ENCODE results near the gene GIMAP1.

GIMAP1 gene

DNA sequence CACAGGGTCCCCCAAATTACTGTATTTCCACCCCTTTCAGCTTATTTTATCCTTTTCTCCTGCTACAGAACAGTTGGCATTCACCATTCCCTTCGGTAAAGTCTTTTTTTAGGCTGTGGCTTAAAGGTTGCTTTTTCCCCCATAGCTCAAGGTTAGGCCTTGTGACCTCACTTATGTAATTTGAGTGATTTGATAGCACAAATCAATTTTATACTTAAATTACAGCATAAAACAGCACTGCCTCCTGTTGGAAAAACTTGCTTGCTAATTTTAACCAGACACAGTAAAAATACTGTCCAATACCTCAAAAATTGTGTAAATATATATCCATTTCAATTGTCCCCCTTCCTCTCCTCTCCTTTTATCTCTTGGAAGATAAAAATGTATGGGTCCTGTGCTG, 7.1 kb downstream of the GIMAP1 start:
- no peak for DNase-seq

DNA sequence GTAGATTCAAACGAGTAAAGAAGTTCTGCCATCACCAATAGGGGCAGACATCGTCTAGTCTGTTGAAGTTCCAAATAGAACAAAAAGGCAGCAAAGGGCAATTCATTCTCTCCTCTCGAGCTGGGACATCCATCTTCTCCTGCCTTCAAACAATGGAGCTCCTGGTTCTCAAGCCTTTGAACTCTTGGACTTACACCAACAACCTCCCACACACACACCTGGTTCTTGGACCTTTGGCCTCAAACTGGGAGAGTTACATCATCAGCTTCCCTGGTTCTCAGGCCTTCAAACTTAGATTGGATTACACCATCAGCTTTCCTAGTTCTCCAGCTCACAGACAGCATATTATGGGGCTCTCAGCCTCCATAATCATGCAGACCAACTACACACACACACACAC, 11.0 kb downstream of the GIMAP1 start:
- no peak for DNase-seq

GRCh38 chr7:150728011-150728410, 11.6 kb downstream of the GIMAP1 start:
- DNase-seq, result no peak

- no peak for DNase-seq
Measured at GRCh38 chr7:150728609-150729008, 12.2 kb downstream of the GIMAP1 start.

- no peak for DNase-seq
Measured at GRCh38 chr7:150731916-150732315, 15.5 kb downstream of the GIMAP1 start.

DNA sequence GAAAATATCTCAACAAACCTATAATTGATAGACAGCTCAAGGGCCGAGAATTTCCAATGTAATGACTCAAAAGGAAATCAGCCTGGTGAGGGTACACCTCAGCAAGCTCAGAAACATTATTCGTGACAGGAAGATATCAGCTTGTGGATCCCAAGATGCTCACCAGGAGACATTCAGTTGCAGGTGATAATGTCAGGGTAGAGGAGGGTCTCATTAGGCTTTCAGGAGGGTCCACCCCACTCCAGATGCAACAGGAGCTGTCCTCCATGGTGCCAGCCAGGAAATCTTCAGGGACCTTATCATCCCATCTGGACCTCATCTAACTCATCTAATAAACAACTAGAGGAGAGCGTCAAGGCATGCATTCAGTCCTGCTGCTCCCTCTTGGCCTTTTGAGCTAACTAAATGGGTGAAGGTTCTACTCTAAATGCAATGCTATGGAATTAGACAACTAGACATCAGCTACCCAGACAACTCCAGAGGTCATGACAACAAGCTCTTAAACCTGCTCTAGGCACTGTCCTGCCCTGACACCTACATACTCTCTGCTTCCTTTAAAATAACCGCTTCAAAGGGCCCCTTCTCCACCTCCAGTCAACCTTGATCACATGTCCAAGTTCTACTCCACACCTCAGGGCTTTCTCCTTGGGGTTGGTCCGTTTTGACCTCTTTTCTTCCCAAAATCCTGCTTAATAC, 16.5 kb downstream of the GIMAP1 start:
- DNase-seq, result no peak

GRCh38 chr7:150733482-150734095, 17.2 kb downstream of the GIMAP1 start:
- no peak for DNase-seq

DNA sequence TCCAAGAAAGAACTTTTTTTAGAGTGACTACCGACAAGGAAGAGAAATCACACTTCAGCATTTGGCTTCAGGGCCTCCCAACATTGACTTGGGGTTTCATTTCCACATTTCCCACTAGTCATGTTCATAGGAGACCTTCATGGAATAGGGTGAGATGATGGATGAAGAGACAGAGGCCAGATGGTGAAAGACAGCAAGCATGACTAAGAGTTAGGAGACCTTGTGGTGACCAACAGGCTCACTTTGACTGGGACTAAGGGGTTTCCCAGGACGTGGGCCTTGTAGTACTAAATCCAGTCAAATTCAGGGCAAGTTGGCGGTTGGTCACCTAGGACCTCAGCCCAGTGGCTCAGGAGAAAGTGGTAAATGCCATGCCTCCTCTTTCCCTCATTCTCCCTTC, 17.8 kb downstream of the GIMAP1 start:
- DNase-seq, result no peak

- no peak for DNase-seq
Measured at GRCh38 chr7:150735596-150736358, 19.4 kb downstream of the GIMAP1 start.

- no peak for DNase-seq
Measured at GRCh38 chr7:150736864-150737263, 20.5 kb downstream of the GIMAP1 start.

DNA sequence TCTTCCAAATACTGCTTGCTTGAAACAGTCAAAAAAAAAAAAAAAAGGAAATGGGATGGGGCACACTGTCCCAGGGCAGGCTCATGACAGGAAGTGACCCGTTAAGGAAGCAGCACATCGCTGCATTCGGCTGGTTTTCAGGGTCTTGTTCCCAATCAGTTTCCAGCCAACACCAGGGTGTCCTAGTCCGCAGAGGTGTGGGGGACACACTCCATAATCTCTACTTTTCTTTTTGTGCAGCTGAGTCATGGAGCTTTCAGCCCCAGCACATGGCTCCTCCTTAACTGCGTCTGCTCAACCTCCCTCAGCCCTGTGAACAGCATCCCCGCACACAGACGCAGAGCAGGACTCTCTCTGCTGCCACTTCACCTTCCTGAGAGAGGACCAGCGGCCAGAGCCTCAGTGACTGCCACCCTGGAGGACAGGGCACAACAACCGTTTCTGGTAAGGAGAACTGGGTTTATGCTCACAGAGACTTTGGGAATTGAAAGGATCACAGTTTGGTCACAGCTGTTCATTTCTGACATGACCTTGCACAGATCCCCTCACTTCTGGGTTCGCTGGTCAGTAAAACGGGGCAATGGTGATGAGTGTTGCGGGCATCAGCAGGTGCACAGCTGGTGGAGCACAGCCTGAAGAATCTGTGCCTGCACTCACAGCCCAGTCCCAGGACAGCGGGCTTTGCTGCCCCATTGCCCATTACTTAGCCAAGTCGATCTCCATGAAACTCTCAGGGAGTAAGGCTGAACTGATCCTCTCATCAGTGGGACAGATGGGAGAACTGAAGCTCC, 21.0 kb downstream of the GIMAP1 start, which contains the start of gene GIMAP5:
Gene GIMAP5 (plus strand): TSS at position 154 of the 791 bp plus-strand sequence. CDS start 3,467 bp downstream, outside the sequence.
- no peak for DNase-seq

DNA sequence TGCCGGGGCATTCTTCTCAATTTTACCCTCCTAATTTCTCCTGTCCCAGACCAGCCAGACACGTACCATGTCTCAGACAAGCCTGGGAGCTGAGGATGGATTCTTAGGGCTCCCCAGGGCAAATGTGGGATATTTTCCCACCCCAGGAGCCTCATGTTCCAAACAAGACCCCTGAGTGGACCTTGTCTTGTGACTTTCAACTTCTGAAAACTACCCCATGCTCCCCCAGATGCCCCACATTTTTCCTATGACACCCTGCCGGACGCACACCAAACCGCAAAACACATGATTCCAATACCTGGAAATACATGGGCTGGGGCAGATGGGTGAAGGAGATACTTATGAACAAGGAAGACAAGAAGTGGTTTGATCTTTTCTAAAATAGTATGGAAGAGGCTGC, 21.7 kb downstream of the GIMAP1 start:
- DNase-seq, result no peak

GRCh38 chr7:150738591-150739001, 22.2 kb downstream of the GIMAP1 start:
- DNase-seq, result no peak

- DNase-seq, result no peak
Measured at GRCh38 chr7:150739033-150739432, 22.6 kb downstream of the GIMAP1 start.

GRCh38 chr7:150740053-150740452, 23.6 kb downstream of the GIMAP1 start:
- DNase-seq, result no peak

GRCh38 chr7:150742286-150742968, 26.0 kb downstream of the GIMAP1 start:
- no peak for DNase-seq

DNA sequence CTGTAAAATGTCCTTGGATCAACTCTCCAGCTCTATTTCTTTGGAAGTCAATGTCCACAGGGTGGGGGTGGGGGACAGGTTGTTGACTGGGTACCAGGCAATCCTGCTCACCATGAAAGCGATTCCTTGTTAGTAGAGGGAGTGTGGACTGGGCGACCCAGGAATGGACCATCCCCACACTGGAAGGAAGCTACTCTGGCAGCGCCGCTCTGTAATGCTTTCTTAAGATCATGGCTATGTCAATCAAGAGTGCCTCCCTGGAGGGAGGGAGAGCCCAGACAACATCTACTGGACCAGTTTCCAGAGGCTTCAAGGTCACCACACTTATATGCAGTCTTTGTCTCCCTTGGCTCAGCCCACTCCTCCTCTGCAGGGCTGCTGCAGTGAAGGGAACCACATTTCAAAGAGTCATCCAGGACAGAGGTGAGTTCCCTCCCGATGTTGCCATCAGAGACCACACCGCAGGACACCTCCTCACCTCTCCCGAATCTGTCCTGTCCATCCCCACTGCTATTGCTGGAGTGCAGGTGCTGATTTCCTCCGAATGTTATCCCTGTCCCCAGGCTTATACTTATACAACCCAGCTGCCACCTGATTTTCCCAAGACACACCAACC, 27.7 kb downstream of the GIMAP1 start:
- DNase-seq, result no peak

- no peak for DNase-seq
Measured at GRCh38 chr7:150745086-150745485, 28.7 kb downstream of the GIMAP1 start.

DNA sequence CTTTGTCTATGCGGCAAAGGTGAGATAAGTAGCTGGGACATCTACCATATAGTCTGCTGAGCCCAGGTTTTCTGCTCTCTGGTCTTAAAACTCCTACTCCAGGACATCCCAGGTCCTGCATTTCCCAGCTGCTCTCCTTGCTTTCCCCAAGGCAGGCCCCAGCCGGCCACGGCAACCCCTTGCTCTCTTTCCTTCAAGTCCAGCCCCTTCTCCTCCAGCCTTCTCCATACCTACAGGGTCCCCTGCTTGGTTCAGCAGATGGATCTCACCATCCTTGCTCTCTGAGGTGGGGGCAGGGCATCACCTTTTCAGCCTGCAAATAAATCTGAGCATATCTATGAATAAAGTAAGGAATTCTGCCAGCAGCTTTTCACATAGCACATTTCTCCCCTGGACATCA, 29.5 kb downstream of the GIMAP1 start:
- no peak for DNase-seq

GRCh38 chr7:150746921-150747320, 30.5 kb downstream of the GIMAP1 start:
- DNase-seq, result no peak

DNA sequence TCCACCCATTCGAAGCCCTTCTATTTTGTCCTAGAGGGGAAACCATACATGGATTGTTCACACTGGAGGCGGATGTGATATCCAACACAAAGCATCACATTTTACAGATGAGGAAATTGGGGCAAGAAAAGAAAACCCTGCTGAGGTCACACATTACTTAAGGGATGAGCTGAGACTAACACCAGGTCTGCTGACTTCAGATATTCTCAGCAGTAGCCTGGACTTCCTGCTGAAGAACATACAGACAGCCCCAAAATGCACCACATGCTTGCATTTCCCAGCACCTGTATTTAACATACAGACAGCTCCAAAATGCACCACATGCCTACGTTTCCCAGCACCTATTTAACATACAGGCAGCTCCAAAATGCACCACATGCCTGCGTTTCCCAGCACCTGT, 32.0 kb downstream of the GIMAP1 start:
- DNase-seq, result no peak

- DNase-seq, result no peak
Measured at GRCh38 chr7:150751702-150752101, 35.3 kb downstream of the GIMAP1 start.
